Measurements from ENCODE around the gene THOC6. TPM values are rescaled to one million over a fixed set of nuclear protein-coding genes. Genes with fewer than 3 reads are reported as not detected.

The THOC6 gene
- total and polyA plus RNA-seq, 8 donors: 23.9 to 38.7 (median 26.9) TPM

GRCh38 chr16:2990891-2991290 is 32.9 kb upstream of the THOC6 start:
- intact Hi-C loops (cut with DNase I): no loop called here
- Histone ChIP-seq H3K36me3 (no peaks in the 10 kb centered on the region), H3K4me1 (no peaks in the 10 kb centered on the region), H3K9me3 (no peaks in the 10 kb centered on the region), H3K27ac (no peak overlapping the region), H3K27me3 (peaks cover 0 to 46% of the 10 kb centered on the region in 2 donors), H3K4me3 (no peak overlapping the region)
- TF ChIP-seq CTCF (IDR thresholded peaks at IDR 0.05): no peak
- peak; percentile 35 for ATAC-seq
- no peak for DNase-seq

DNA sequence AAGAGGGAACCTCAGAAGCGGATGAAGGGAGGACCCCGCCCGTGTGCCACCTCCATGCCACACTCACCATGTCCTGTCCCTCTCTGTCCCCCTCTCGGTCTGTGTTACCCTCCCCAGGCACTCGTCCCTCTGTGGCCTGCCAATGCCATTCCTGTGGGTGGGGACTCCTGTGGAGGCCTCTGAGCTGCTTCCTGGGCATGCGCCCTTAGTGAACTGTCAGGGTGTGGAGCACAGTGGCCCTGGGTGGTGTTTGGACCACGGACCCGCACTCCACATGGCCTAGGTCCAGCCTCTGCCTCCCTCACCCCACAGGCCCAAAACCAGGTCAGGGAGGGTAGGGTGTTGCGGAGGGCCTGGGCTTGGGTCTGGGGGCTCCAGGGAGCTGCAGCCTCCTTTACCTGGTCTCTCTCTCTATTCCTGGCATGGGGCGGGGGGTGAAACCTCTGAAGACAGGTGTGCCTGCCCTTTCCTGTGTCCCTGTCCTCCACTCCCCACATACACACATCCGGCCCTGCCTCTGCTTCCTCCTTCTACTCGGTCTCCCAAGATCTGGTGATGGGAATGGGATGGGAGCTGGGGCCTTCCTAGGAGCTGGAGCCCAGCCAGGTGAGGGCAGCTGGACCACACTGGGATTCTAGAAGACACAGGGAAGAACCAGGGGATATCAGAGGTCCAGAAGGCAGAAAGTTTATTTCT is 32.1 kb upstream of the THOC6 start:
- Histone ChIP-seq H3K36me3 (no peaks in the 10 kb centered on the region), H3K27me3 (peaks cover 0 to 43% of the 10 kb centered on the region in 2 donors), H3K4me3 (no peak overlapping the region), H3K9me3 (no peaks in the 10 kb centered on the region), H3K4me1 (no peaks in the 10 kb centered on the region), H3K27ac (no peak overlapping the region)
- intact Hi-C loops (cut with DNase I): no loop called here
- no peak for TF ChIP-seq CTCF (IDR thresholded peaks at IDR 0.05)
- no peak for DNase-seq
- no peak for ATAC-seq

GRCh38 chr16:2992383-2993081 is 31.3 kb upstream of the THOC6 start:
- no peaks in the 10 kb centered on the region for H3K9me3 ChIP-seq
- intact Hi-C loops (cut with DNase I): no loop called here
- ATAC-seq: no peak

DNA sequence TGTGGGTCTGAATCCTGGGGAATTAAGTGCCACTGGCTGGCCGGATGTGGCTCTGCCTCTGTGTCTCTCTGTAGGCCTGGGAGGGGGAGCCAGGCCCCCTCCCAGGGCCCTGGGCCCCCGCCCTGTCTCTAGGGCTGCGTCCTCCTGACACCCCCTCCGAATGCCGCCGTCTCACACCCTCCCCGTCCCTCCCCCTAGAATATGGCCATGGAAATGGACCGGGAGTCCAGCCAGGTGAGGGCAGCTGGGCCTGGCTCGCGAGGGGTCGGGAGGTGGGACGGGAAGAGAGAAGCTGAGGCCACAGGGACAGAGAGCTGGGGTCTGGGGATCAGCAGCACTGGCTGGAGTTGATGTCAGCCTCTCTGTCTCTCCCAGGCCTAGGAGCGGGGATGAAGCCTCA is 27.5 kb upstream of the THOC6 start:
- Histone ChIP-seq H3K27ac (no peak overlapping the region), H3K27me3 (peaks cover 0 to 8% of the 10 kb centered on the region in 2 donors), H3K4me1 (no peaks in the 10 kb centered on the region), H3K4me3 (no peak overlapping the region), H3K36me3 (no peaks in the 10 kb centered on the region), H3K9me3 (no peaks in the 10 kb centered on the region)
- DNase-seq (no peak), ATAC-seq (no peak)
- no peak for TF ChIP-seq CTCF (IDR thresholded peaks at IDR 0.05)
- intact Hi-C loops (cut with DNase I): no loop called here

More at GRCh38 chr16:2992383-2993081, 31.3 kb upstream of the THOC6 start:
- Histone ChIP-seq H3K36me3 (no peaks in the 10 kb centered on the region), H3K4me1 (no peaks in the 10 kb centered on the region), H3K27ac (no peak overlapping the region), H3K27me3 (peaks cover 0 to 37% of the 10 kb centered on the region in 2 donors), H3K4me3 (no peak overlapping the region)
- no peak for TF ChIP-seq CTCF (IDR thresholded peaks at IDR 0.05)
- no peak for DNase-seq

DNA sequence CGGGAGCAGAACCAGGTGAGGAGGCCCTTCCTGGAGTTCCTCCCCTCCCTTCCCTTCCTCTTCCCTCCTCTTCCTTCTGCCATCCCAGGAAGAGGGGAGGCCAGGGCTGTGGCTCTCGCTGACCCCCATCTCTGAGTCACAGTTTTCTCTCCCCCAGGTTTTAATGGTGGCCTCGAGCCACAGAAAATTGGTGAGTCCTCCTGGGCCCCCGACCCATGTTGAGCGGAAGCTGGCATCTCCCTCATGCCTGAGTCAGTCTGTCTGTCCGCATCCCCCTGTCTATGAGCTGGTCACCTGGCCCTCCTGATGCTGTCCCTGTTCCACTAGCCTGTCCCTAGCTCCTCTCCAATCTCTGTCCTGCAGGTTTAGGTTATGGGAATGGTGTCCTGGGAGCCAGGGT is 23.9 kb upstream of the THOC6 start:
- Histone ChIP-seq H3K27me3 (peaks cover under 1 to 15% of the 10 kb centered on the region in 2 donors), H3K9me3 (no peaks in the 10 kb centered on the region), H3K36me3 (no peaks in the 10 kb centered on the region), H3K27ac (no peak overlapping the region), H3K4me1 (peaks cover 0 to 5% of the 10 kb centered on the region in 2 donors), H3K4me3 (no peak overlapping the region)
- TF ChIP-seq CTCF (IDR thresholded peaks at IDR 0.05): no peak
- intact Hi-C loops (cut with DNase I): no loop called here
- DNase-seq: no peak
- ATAC-seq: no peak

All from left lung (tissue), 10 donors.